Body of pancreas (tissue), 4 donors: ENCODE measurements around the gene RFFL. TPM values are rescaled to one million over a fixed set of nuclear protein-coding genes. Genes with fewer than 3 reads are reported as not detected.

Experiments used
- ATAC-seq: fragments of 150-250 bp; one replicate; pipeline ENCODE4 v1.9.1; 2016
- DNase-seq, 4 donors: peaks; one replicate each; pipeline ENCODE4 v3.0.0-alpha.2; 2019
- H3K27ac ChIP-seq, 4 donors: fragments of 200-600 bp; sonication (generic); 1 replicate in 3 of 4; 2 replicates in 1 of 4; pipeline versions ENCODE4 v1.5.1 to v1.6.1; 2016 to 2019; ENCODE audit warnings: mild to moderate bottlenecking in 1 of 4, mixed read lengths in 1 of 4, moderate library complexity in 1 of 4
- H3K27me3 ChIP-seq, 2 donors: fragments of 200-600 bp; sonication (generic); one replicate each; pipeline ENCODE4 v1.6.0; 2016; ENCODE audit warnings: mild to moderate bottlenecking in 1 of 2
- H3K36me3 ChIP-seq, 2 donors: fragments of 200-600 bp; sonication (generic); replicated peaks in 1 of 2; 2 replicates each; pipeline ENCODE4 v1.5.1; 2016; ENCODE audit warnings: low read depth in 2 of 2; ENCODE audit not compliant: insufficient read depth in 1 of 2
- H3K4me1 ChIP-seq: fragments of 200-600 bp; sonication (generic); one replicate; pipeline ENCODE4 v1.6.0; 2016
- H3K4me3 ChIP-seq, 2 donors: fragments of 200-600 bp; sonication (generic); 1 replicate in 1 of 2; 2 replicates in 1 of 2; pipeline ENCODE4 v1.5.1; 2016 to 2019
- H3K9me3 ChIP-seq, 3 donors: fragments of 200-600 bp; sonication (generic); 1 replicate in 2 of 3; 2 replicates in 1 of 3; pipeline ENCODE4 v1.5.1; 2016
- POLR2A ChIP-seq, 3 donors: fragments of 450-650 bp; IDR thresholded peaks; one replicate each; pipeline ENCODE4 v1.6.1; 2016; ENCODE audit warnings: antibody characterized with exemption in 3 of 3, mild to moderate bottlenecking in 2 of 3
- WGBS, 2 donors: methylation state at CpG; one replicate each; pipeline ENCODE4 v1.1.5; 2017; 5-methylcytosine and 5-hydroxymethylcytosine counted together
- intact Hi-C: fragments of 100-400 bp; cut with DNase I; formaldehyde crosslinking; loops from one replicate; pipeline ENCODE4 v1.15.1; 2023
- total RNA-seq, 2 donors: library from RNA; depleted of rRNA; stranded (reverse); fragments of >200 nt; gene quantifications; one replicate each; pipeline ENCODE4 v1.1.0, GENCODE V29; 2016
- TF ChIP-seq, protein P1 (sequence below), 7 experiments: fragments of 450-650 bp in 4 of 7; fragments of 200-600 bp in 3 of 7; sonication (generic) in 3 of 7; IDR thresholded peaks; one replicate each; pipeline ENCODE4 v1.5.1; 2016 to 2019; ENCODE audit warnings: antibody characterized with exemption in 7 of 7

Gene RFFL
- total RNA-seq, 2 donors from 2014 or later = 11.9 to 17.8 TPM

GRCh38 chr17:35018814-35019213 is 44.7 kb downstream of the RFFL start:
- no peak for ATAC-seq
- Histone ChIP-seq H3K9me3 (no peaks in the 10 kb centered on the region), H3K4me3 (no peak overlapping the region), H3K36me3 (peaks cover 0 to 1% of the 10 kb centered on the region in 2 donors), H3K27ac (no peak overlapping the region), H3K4me1 (peaks cover 12% of the 10 kb centered on the region), H3K27me3 (no peaks in the 10 kb centered on the region)
- WGBS, 2 donors = 58 to 81% methylated on average over 2 of the region's 2 CpGs
- TF ChIP-seq POLR2A (IDR thresholded peaks at IDR 0.05) = no peak
- TF ChIP-seq, protein P1, sequence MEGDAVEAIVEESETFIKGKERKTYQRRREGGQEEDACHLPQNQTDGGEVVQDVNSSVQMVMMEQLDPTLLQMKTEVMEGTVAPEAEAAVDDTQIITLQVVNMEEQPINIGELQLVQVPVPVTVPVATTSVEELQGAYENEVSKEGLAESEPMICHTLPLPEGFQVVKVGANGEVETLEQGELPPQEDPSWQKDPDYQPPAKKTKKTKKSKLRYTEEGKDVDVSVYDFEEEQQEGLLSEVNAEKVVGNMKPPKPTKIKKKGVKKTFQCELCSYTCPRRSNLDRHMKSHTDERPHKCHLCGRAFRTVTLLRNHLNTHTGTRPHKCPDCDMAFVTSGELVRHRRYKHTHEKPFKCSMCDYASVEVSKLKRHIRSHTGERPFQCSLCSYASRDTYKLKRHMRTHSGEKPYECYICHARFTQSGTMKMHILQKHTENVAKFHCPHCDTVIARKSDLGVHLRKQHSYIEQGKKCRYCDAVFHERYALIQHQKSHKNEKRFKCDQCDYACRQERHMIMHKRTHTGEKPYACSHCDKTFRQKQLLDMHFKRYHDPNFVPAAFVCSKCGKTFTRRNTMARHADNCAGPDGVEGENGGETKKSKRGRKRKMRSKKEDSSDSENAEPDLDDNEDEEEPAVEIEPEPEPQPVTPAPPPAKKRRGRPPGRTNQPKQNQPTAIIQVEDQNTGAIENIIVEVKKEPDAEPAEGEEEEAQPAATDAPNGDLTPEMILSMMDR (IDR thresholded peaks at IDR 0.05) = no peak
- intact Hi-C loops = no loop called here
- no peak for DNase-seq

- ATAC-seq (no peak), DNase-seq (no peak)
- Histone ChIP-seq H3K27ac (no peak overlapping the region), H3K9me3 (no peaks in the 10 kb centered on the region), H3K4me3 (no peak overlapping the region), H3K27me3 (no peaks in the 10 kb centered on the region), H3K4me1 (no peaks in the 10 kb centered on the region), H3K36me3 (peaks cover 0 to 1% of the 10 kb centered on the region in 2 donors)
- intact Hi-C loops = no loop called here
- WGBS, 2 donors = 96 to 98% methylated on average over 4 of the region's 4 CpGs
- TF ChIP-seq POLR2A (IDR thresholded peaks at IDR 0.05) = no peak
- TF ChIP-seq, protein P1 (IDR thresholded peaks at IDR 0.05) = no peak
Measured at GRCh38 chr17:35017021-35017420, 46.5 kb downstream of the RFFL start.

- ATAC-seq = no peak
- DNase-seq = no peak
- Histone ChIP-seq H3K27me3 (no peaks in the 10 kb centered on the region), H3K36me3 (peaks cover 0 to 1% of the 10 kb centered on the region in 2 donors), H3K4me1 (no peaks in the 10 kb centered on the region), H3K9me3 (no peaks in the 10 kb centered on the region), H3K4me3 (no peak overlapping the region), H3K27ac (no peak overlapping the region)
- TF ChIP-seq, protein P1 (IDR thresholded peaks at IDR 0.05) = no peak
- no peak for TF ChIP-seq POLR2A (IDR thresholded peaks at IDR 0.05)
- intact Hi-C loops = no loop called here
- WGBS, 2 donors = 98% methylated on average over 4 of the region's 4 CpGs; no CpG with 5 or more reads in 1 of the 2 donors
Measured at GRCh38 chr17:35016369-35016768, 47.1 kb downstream of the RFFL start.

DNA sequence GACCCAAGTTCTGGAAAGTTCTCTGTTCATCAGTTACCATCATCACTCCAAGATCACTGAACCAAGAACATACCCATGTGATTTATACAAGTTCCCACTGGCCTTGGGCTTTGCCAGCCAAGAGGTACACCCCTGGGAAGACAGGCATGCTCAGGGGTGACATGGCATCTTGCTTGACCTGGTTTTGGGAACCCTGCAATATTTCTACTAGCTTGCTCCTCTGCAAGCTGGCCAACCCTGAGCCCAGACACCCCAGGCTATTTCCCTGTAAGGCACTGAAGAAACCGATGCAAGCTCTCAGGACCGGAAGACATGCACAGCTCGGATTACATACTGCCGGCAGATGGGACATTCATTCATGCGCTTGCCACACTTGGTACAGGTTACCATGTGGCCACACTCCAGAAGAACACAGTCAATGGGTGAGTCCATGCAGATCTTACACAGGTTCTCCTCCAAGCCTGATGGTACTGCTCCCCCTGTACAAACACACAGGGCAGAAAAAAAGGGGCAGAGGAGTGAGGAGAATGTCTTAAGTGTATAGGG is 51.8 kb downstream of the RFFL start:
- intact Hi-C loops = no loop called here

More for the DNA sequence above, 51.8 kb downstream of the RFFL start:
- H3K36me3 ChIP-seq = peaks cover 0 to 12% of the 10 kb centered on the region in 2 donors
- DNase-seq (no peak), ATAC-seq (no peak)
- H3K4me1 ChIP-seq = no peaks in the 10 kb centered on the region
- no peak overlapping the region for H3K27ac ChIP-seq
- no peaks in the 10 kb centered on the region for H3K9me3 ChIP-seq
- H3K27me3 ChIP-seq = no peaks in the 10 kb centered on the region
- no peak for TF ChIP-seq POLR2A (IDR thresholded peaks at IDR 0.05)
- TF ChIP-seq, protein P1 (IDR thresholded peaks at IDR 0.05) = no peak
- WGBS, 2 donors = 88 to 96% methylated on average over 4 to 5 of the region's 5 CpGs
- no peak overlapping the region for H3K4me3 ChIP-seq
